GM12891 (cell line): Measurements from ENCODE around the gene ABHD17B.

ENCODE experiments used
- PAX5 ChIP-seq: IDR thresholded peaks from 2 replicates; pipeline ENCODE4 v1.6.1; 2011; ENCODE audit warnings: low read length, moderate library complexity, mild to moderate bottlenecking; ENCODE audit not compliant: insufficient read depth, severe bottlenecking
- POLR2A ChIP-seq: IDR thresholded peaks from 2 replicates; pipeline ENCODE4 v1.6.1; 2011; ENCODE audit warnings: low read depth, low read length, control low read depth
- POLR2AphosphoS5 ChIP-seq: IDR thresholded peaks from 2 replicates; pipeline ENCODE4 v1.6.1; 2011; ENCODE audit warnings: low read depth, low read length, control low read depth
- POU2F2 ChIP-seq: IDR thresholded peaks from 2 replicates; pipeline ENCODE4 v1.6.1; 2011; ENCODE audit warnings: low read depth, mild to moderate bottlenecking, control low read depth, low read length, moderate library complexity
- SPI1 ChIP-seq: IDR thresholded peaks from 2 replicates; pipeline ENCODE4 v1.6.1; 2011; ENCODE audit warnings: low read depth, low read length, control low read depth
- TAF1 ChIP-seq: IDR thresholded peaks from 2 replicates; pipeline ENCODE4 v1.6.1; 2011; ENCODE audit warnings: low read depth, low read length, control low read depth

GRCh38 chr9:71911061-71911907 is at the start of gene ABHD17B, which contains the start of gene C9orf85:
- TF ChIP-seq POLR2A: peak; percentile 98
- peak; percentile 98 for TF ChIP-seq POLR2AphosphoS5
- TF ChIP-seq TAF1: peak; percentile 99
- peak; percentile 46; the same call in 1 of the 2 replicates for TF ChIP-seq SPI1
- TF ChIP-seq POU2F2: peak; percentile 82
- no peak for TF ChIP-seq PAX5
